IMR-90 (cell line): Measurements from ENCODE around the gene GMCL2. TPM values are rescaled to one million over a fixed set of nuclear protein-coding genes. Genes with fewer than 3 reads are reported as not detected.

Source experiments
- ATAC-seq: fragments of 200-7000 bp; cut with Tn5 transposase; 2 replicates; pipeline ENCODE4 v1.9.1; 2020; ENCODE audit warnings: low read depth, mild to moderate bottlenecking, moderate library complexity
- BruUV-seq: library from RNA; stranded (reverse); fragments of 400-500 nt; replicated peaks from 2 replicates; lab custom pipeline; 2021; lab: Mats Ljungman, UMichigan
- CTCF ChIA-PET: fragments of 300-600 bp; formaldehyde crosslinking; extraction: SDS; loops from one replicate; lab custom pipeline; 2021; ENCODE audit warnings: antibody characterized with exemption; lab: Yijun Ruan, JAX
- POLR2A ChIA-PET: fragments of 300-600 bp; sonication (Branson Sonifier 250); formaldehyde crosslinking; loops from one replicate; lab custom pipeline; 2022; ENCODE audit warnings: antibody characterized with exemption; ENCODE audit not compliant: unreplicated experiment; lab: Charles Lee
- DNase-seq: peaks from one replicate; pipeline ENCODE4 v3.0.0; 2013
- H2AFZ ChIP-seq: replicated peaks from 2 replicates; pipeline ENCODE3; 2013; ENCODE audit warnings: low read length, mild to moderate bottlenecking; ENCODE audit not compliant: poor library complexity
- H2AK5ac ChIP-seq: 2 replicates; pipeline ENCODE4 v1.6.1; 2013; ENCODE audit warnings: low read depth, low read length, inconsistent platforms
- H2AK9ac ChIP-seq: replicated peaks from 2 replicates; pipeline ENCODE3; 2013; ENCODE audit warnings: mild to moderate bottlenecking, low read depth, low read length, moderate library complexity; ENCODE audit not compliant: poor library complexity
- H2BK120ac ChIP-seq: 2 replicates; pipeline ENCODE4 v1.6.1; 2013; ENCODE audit warnings: low read depth, low read length, inconsistent platforms
- H2BK15ac ChIP-seq: 3 replicates; pipeline ENCODE4 v1.6.1; 2013; ENCODE audit warnings: low read depth, low read length, inconsistent platforms
- H2BK20ac ChIP-seq: 2 replicates; pipeline ENCODE4 v1.6.1; 2013; ENCODE audit warnings: low read depth, mild to moderate bottlenecking, inconsistent platforms, low read length, moderate library complexity
- H2BK5ac ChIP-seq: 2 replicates; pipeline ENCODE4 v1.6.1; 2013; ENCODE audit warnings: mild to moderate bottlenecking, low read depth, low read length, inconsistent platforms; ENCODE audit not compliant: poor library complexity, severe bottlenecking
- H3K14ac ChIP-seq: replicated peaks from 2 replicates; pipeline ENCODE4 v1.6.1; 2013; ENCODE audit warnings: low read depth, low read length, inconsistent platforms
- H3K18ac ChIP-seq: 2 replicates; pipeline ENCODE4 v1.6.1; 2013; ENCODE audit warnings: low read depth, low read length, control low read depth
- H3K23ac ChIP-seq: 2 replicates; pipeline ENCODE4 v1.6.1; 2013; ENCODE audit warnings: low read depth, low read length, inconsistent platforms
- H3K27ac ChIP-seq: 2 replicates; pipeline ENCODE4 v1.5.1; 2013; ENCODE audit warnings: mild to moderate bottlenecking, control low read depth, low read length; ENCODE audit not compliant: insufficient read depth
- H3K27me3 ChIP-seq: 2 replicates; pipeline ENCODE4 v1.6.1; 2013; ENCODE audit warnings: low read length; ENCODE audit not compliant: control insufficient read depth, insufficient read depth
- H3K36me3 ChIP-seq: 2 replicates; pipeline ENCODE4 v1.6.1; 2013; ENCODE audit warnings: low read length, mixed read lengths; ENCODE audit not compliant: control insufficient read depth, insufficient read depth
- H3K4ac ChIP-seq: 2 replicates; pipeline ENCODE4 v1.6.1; 2013; ENCODE audit warnings: low read depth, low read length, inconsistent platforms
- H3K4me1 ChIP-seq: 2 replicates; pipeline ENCODE4 v1.6.1; 2013; ENCODE audit warnings: low read length, mixed read lengths; ENCODE audit not compliant: control insufficient read depth, insufficient read depth
- H3K4me2 ChIP-seq: 2 replicates; pipeline ENCODE4 v1.6.1; 2013; ENCODE audit warnings: low read depth, mild to moderate bottlenecking, control low read depth, low read length, moderate library complexity
- H3K4me3 ChIP-seq: 2 replicates; pipeline ENCODE4 v1.5.1; 2013; ENCODE audit warnings: low read depth, mild to moderate bottlenecking, control low read depth, low read length, moderate library complexity; ENCODE audit not compliant: insufficient read depth
- H3K56ac ChIP-seq: 2 replicates; pipeline ENCODE4 v1.6.1; 2013; ENCODE audit warnings: low read length, inconsistent platforms; ENCODE audit not compliant: insufficient read depth; ENCODE audit errors: extremely low read depth
- H3K79me1 ChIP-seq, 2 experiments: 2 replicates each; pipeline ENCODE4 v1.6.1; 2013; ENCODE audit warnings: low read length in 2 of 2, inconsistent platforms in 1 of 2, low read depth in 1 of 2
- H3K9ac ChIP-seq: 2 replicates; pipeline ENCODE4 v1.6.1; 2013; ENCODE audit warnings: low read depth, low read length, control low read depth
- H3K9me1 ChIP-seq: 2 replicates; pipeline ENCODE4 v1.6.1; 2013; ENCODE audit warnings: low read length, inconsistent platforms; ENCODE audit not compliant: insufficient read depth
- H3K9me3 ChIP-seq: 2 replicates; pipeline ENCODE4 v1.6.1; 2013; ENCODE audit warnings: low read length; ENCODE audit not compliant: control insufficient read depth, insufficient read depth
- H4K20me1 ChIP-seq: 2 replicates; pipeline ENCODE4 v1.6.1; 2013; ENCODE audit warnings: low read length, inconsistent platforms; ENCODE audit not compliant: insufficient read depth
- H4K5ac ChIP-seq: 2 replicates; pipeline ENCODE4 v1.6.1; 2013; ENCODE audit warnings: mild to moderate bottlenecking, low read depth, low read length, control low read depth
- H4K8ac ChIP-seq, 2 experiments: 2 replicates each; pipeline ENCODE4 v1.6.1; 2013; ENCODE audit warnings: low read depth in 2 of 2, low read length in 2 of 2, control low read depth in 1 of 2, inconsistent platforms in 1 of 2
- H4K91ac ChIP-seq: 2 replicates; pipeline ENCODE4 v1.6.1; 2013; ENCODE audit warnings: low read depth, low read length, inconsistent platforms; ENCODE audit not compliant: insufficient read depth
- BHLHE40 ChIP-seq: fragments of 150-350 bp; IDR thresholded peaks from 2 replicates; pipeline ENCODE4 v1.6.1; 2016; ENCODE audit warnings: mild to moderate bottlenecking, low read depth, low read length
- CEBPB ChIP-seq: IDR thresholded peaks from 2 replicates; pipeline ENCODE4 v1.6.1; 2012; ENCODE audit warnings: low read depth, low read length, improper control_type of control experiment
- CHD1 ChIP-seq: IDR thresholded peaks from 2 replicates; pipeline ENCODE4 v1.6.1; 2012; ENCODE audit warnings: low read depth, low read length, improper control_type of control experiment
- CTCF ChIP-seq: conservative IDR thresholded peaks from 2 replicates; pipeline ENCODE4 v1.5.1; 2012; ENCODE audit warnings: mild to moderate bottlenecking, low read depth, low read length, improper control_type of control experiment
- FOS ChIP-seq: fragments of 150-350 bp; IDR thresholded peaks from 2 replicates; pipeline ENCODE4 v1.6.1; 2016; ENCODE audit warnings: low read depth, low read length
- MAFK ChIP-seq: IDR thresholded peaks from 2 replicates; pipeline ENCODE4 v1.6.1; 2012; ENCODE audit warnings: low read depth, low read length, improper control_type of control experiment
- MAZ ChIP-seq: IDR thresholded peaks from 2 replicates; pipeline ENCODE4 v1.6.1; 2012; ENCODE audit warnings: low read depth, mild to moderate bottlenecking, low read length, improper control_type of control experiment, moderate library complexity, borderline replicate concordance
- MXI1 ChIP-seq: IDR thresholded peaks from 2 replicates; pipeline ENCODE4 v1.6.1; 2012; ENCODE audit warnings: low read depth, mild to moderate bottlenecking, low read length, moderate library complexity, borderline replicate concordance
- NFE2L2 ChIP-seq: fragments of 150-350 bp; IDR thresholded peaks from 2 replicates; pipeline ENCODE4 v1.6.1; 2016; ENCODE audit warnings: low read depth, mild to moderate bottlenecking, low read length
- POLR2A ChIP-seq: IDR thresholded peaks from 2 replicates; pipeline ENCODE4 v1.6.1; 2012; ENCODE audit warnings: mild to moderate bottlenecking, low read depth, low read length
- RAD21 ChIP-seq: IDR thresholded peaks from 2 replicates; pipeline ENCODE4 v1.6.1; 2012; ENCODE audit warnings: low read length, improper control_type of control experiment
- RCOR1 ChIP-seq: IDR thresholded peaks from 2 replicates; pipeline ENCODE4 v1.6.1; 2012; ENCODE audit warnings: mild to moderate bottlenecking, low read length, improper control_type of control experiment; ENCODE audit not compliant: insufficient replicate concordance
- RFX5 ChIP-seq: IDR thresholded peaks from 2 replicates; pipeline ENCODE4 v1.8.0; 2012; ENCODE audit warnings: low read depth, mild to moderate bottlenecking, low read length, moderate library complexity
- SMC3 ChIP-seq: fragments of 150-350 bp; IDR thresholded peaks from 2 replicates; pipeline ENCODE4 v1.6.1; 2016; ENCODE audit warnings: low read depth, mild to moderate bottlenecking, antibody characterized with exemption, low read length, moderate library complexity
- WGBS, 2 experiments: methylation state at CpG; one replicate each; pipeline versions ENCODE4 v1.1.5 to v1.1.7; 2013; ENCODE audit warnings: missing lambda C conversion rate in 2 of 2; ENCODE audit not compliant: insufficient read length in 1 of 2; ENCODE audit errors: extremely low coverage in 2 of 2; 5-methylcytosine and 5-hydroxymethylcytosine counted together
- dilution Hi-C: fragments of 300-500 bp; cut with HindIII; formaldehyde crosslinking; loops from one replicate; pipeline ENCODE4 v1.14.3; 2018; ENCODE audit warnings: low sequenced_read_pairs; ENCODE audit not compliant: unreplicated experiment
- in situ Hi-C: fragments of 300-500 bp; cut with MboI; formaldehyde crosslinking; loops from 3 replicates; pipeline ENCODE4 v1.14.3; 2019; ENCODE audit warnings: low sequenced_read_pairs, inconsistent platforms, mixed read lengths
- intact Hi-C: fragments of 100-400 bp; cut with micrococcal nuclease; formaldehyde crosslinking; loops from 2 replicates; pipeline ENCODE4 v1.10.0; 2022
- polyA plus RNA-seq, 3 experiments: library from polyadenylated mRNA; depleted of rRNA; stranded (reverse); fragments of >200 nt; gene quantifications; 2 replicates each; pipeline ENCODE4 v1.2.3, GENCODE V29; 2012; ENCODE audit warnings: low replicate concordance in 1 of 3
- total RNA-seq: library from RNA; depleted of rRNA; stranded (reverse); fragments of >200 nt; gene quantifications from 2 replicates; pipeline ENCODE4 v1.2.3, GENCODE V29; 2012
- TF ChIP-seq, protein P1 (sequence below): fragments of 150-350 bp; IDR thresholded peaks from 2 replicates; pipeline ENCODE4 v1.6.1; 2016; ENCODE audit warnings: low read depth, mild to moderate bottlenecking, low read length, moderate library complexity, borderline replicate concordance
- TF ChIP-seq, protein P2 (sequence below): fragments of 150-350 bp; IDR thresholded peaks from 2 replicates; pipeline ENCODE4 v1.6.1; 2017; ENCODE audit warnings: mild to moderate bottlenecking, antibody characterized with exemption, low read length, low read depth

The GMCL2 gene
- total and polyA plus RNA-seq, 2 of the 4 experiments (the other 2 are of a cell fraction), result not detected

- Histone ChIP-seq H2BK15ac (no peak overlapping the region), H2AFZ (no peak overlapping the region), H3K4me2 (no peak overlapping the region), H4K5ac (no peak overlapping the region), H3K36me3 (peaks cover 58% of the 10 kb centered on the region), H3K56ac (no peak overlapping the region), H3K14ac (no peak overlapping the region), H3K79me1 (peaks cover 8 to 19% of the 10 kb centered on the region in 2 experiments), H3K18ac (no peak overlapping the region), H2AK9ac (no peak overlapping the region), H3K9me3 (no peaks in the 10 kb centered on the region), H3K4me1 (peaks cover 5% of the 10 kb centered on the region; the same call in 1 of the 2 replicates), H2AK5ac (no peak overlapping the region), H4K8ac (no peak overlapping the region), H3K23ac (no peak overlapping the region), H4K20me1 (peaks cover 10% of the 10 kb centered on the region; the same call in 1 of the 2 replicates), H3K4me3 (no peak overlapping the region), H4K91ac (no peak overlapping the region), H3K9me1 (0 out of 2 replicates have a peak, but pooled peaks cover 2% of the 10 kb centered on the region), H2BK5ac (no peak overlapping the region), H3K9ac (no peak overlapping the region), H3K27ac (no peak overlapping the region), H3K27me3 (no peaks in the 10 kb centered on the region), H2BK20ac (no peak overlapping the region), H2BK120ac (no peak overlapping the region), H3K4ac (no peak overlapping the region)
- no peak for DNase-seq
- POLR2A ChIA-PET, result no interaction called here
- TF ChIP-seq RCOR1 (no peak), BHLHE40 (no peak), NFE2L2 (no peak), SMC3 (no peak), FOS (no peak), CEBPB (no peak), CHD1 (no peak), POLR2A (no peak), RFX5 (no peak), RAD21 (no peak), MAZ (no peak), CTCF (no peak), MAFK (no peak), MXI1 (no peak)
- TF ChIP-seq, protein P1, sequence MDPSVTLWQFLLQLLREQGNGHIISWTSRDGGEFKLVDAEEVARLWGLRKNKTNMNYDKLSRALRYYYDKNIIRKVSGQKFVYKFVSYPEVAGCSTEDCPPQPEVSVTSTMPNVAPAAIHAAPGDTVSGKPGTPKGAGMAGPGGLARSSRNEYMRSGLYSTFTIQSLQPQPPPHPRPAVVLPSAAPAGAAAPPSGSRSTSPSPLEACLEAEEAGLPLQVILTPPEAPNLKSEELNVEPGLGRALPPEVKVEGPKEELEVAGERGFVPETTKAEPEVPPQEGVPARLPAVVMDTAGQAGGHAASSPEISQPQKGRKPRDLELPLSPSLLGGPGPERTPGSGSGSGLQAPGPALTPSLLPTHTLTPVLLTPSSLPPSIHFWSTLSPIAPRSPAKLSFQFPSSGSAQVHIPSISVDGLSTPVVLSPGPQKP, result no peak
- TF ChIP-seq, protein P2, sequence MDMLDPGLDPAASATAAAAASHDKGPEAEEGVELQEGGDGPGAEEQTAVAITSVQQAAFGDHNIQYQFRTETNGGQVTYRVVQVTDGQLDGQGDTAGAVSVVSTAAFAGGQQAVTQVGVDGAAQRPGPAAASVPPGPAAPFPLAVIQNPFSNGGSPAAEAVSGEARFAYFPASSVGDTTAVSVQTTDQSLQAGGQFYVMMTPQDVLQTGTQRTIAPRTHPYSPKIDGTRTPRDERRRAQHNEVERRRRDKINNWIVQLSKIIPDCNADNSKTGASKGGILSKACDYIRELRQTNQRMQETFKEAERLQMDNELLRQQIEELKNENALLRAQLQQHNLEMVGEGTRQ, result no peak
- BruUV-seq, result no TSS peak
- in situ Hi-C loops, result loop anchor here (5.0 kb wide), 1 partner anchor 70 kb away; no protein-coding TSS in a partner anchor
- dilution Hi-C loops, result no loop called here
- no peak for ATAC-seq
- intact Hi-C loops, result no loop called here
- 95% methylated on average over 11 of the region's 15 CpGs; no CpG with 5 or more reads in 1 of the 2 experiments for WGBS, 2 experiments
- CTCF ChIA-PET, result no interaction called here
Observed at GRCh38 chr5:178147406-178147805, 39.8 kb downstream of the GMCL2 start.
